Activated naive CD4-positive, alpha-beta T cell treated with anti-CD3 and anti-CD28 coated beads for 36 hours (primary cell): ENCODE results near the gene GRIN1. TPM values are rescaled to one million over a fixed set of nuclear protein-coding genes. Genes with fewer than 3 reads are reported as not detected.
A peak's percentile ranks its signal among the peaks of the same experiment; 100 is the strongest.

ENCODE experiments used
- CTCF ChIA-PET: fragments of 350-600 bp; sonication (Branson Sonifier 250); formaldehyde crosslinking; loops from one replicate; lab custom pipeline; 2021; ENCODE audit warnings: antibody characterized with exemption; lab: Charles Lee
- DNase-seq: peaks from one replicate; pipeline ENCODE4 v3.0.0-alpha.2; 2020
- H3K27ac Mint-ChIP-seq: one replicate; pipeline ENCODE4 v1.8.0; 2021; ENCODE audit warnings: mild to moderate bottlenecking, mixed read lengths
- H3K27me3 Mint-ChIP-seq: one replicate; pipeline ENCODE4 v1.8.0; 2021; ENCODE audit warnings: low read depth, mixed read lengths
- H3K36me3 Mint-ChIP-seq: one replicate; pipeline ENCODE4 v1.8.0; 2021; ENCODE audit warnings: low read depth, mixed read lengths
- H3K4me1 Mint-ChIP-seq: one replicate; pipeline ENCODE4 v1.8.0; 2021; ENCODE audit warnings: low read depth, mixed read lengths
- H3K4me3 Mint-ChIP-seq: one replicate; pipeline ENCODE4 v1.8.0; 2021; ENCODE audit warnings: mild to moderate bottlenecking, moderate library complexity, mixed read lengths
- H3K9me3 Mint-ChIP-seq: one replicate; pipeline ENCODE4 v1.8.0; 2021; ENCODE audit warnings: mixed read lengths
- intact Hi-C: fragments of 100-400 bp; cut with micrococcal nuclease; formaldehyde crosslinking; loops from one replicate; pipeline ENCODE4 v1.15.1; 2023
- total RNA-seq, 2 experiments: library from RNA; stranded (reverse); gene quantifications; one replicate each; pipeline ENCODE4 v1.2.3, GENCODE V29; 2021

The GRIN1 gene
- under 1 TPM in 1 of 2 experiments, not detected in 1; 0.35 TPM for total RNA-seq

- peaks cover 2% of the 10 kb centered on the region for H3K4me1 Mint-ChIP-seq
- H3K27me3 Mint-ChIP-seq, result peaks cover 55% of the 10 kb centered on the region
- no peak within 1 kb of the TSS for H3K27ac Mint-ChIP-seq
- no peak within 1 kb of the TSS for H3K4me3 Mint-ChIP-seq
- CTCF ChIA-PET, result no interaction called here
- no peaks in the 10 kb centered on the region for H3K36me3 Mint-ChIP-seq
- no peaks in the 10 kb centered on the region for H3K9me3 Mint-ChIP-seq
- intact Hi-C loops, result no loop called here
- DNase-seq, result no peak
These were observed at the start of gene GRIN1 for GRCh38 chr9:137138722-137139467. Gene GRIN1 (plus strand): TSS chr9:137139154. CDS start chr9:137139487, 333 bp downstream.

- no peak overlapping the region for H3K27ac Mint-ChIP-seq
- no peaks in the 10 kb centered on the region for H3K9me3 Mint-ChIP-seq
- H3K4me3 Mint-ChIP-seq, result no peak overlapping the region
- CTCF ChIA-PET, result interaction anchor here (1.3 to 1.9 kb wide), 4 partner anchors 21 to 60 kb away, joined by 3 to 7 read pairs (median 4); no protein-coding TSS in a partner anchor
- peaks cover 6% of the 10 kb centered on the region for H3K36me3 Mint-ChIP-seq
- H3K4me1 Mint-ChIP-seq, result peaks cover 34% of the 10 kb centered on the region
- DNase-seq, result no peak
- intact Hi-C loops, result loop anchor here (5.0 kb wide), 2 partner anchors 38 to 687 kb away; partner anchors contain the start of gene SNAPC4
- no peaks in the 10 kb centered on the region for H3K27me3 Mint-ChIP-seq
These were observed 49.6 kb upstream of the GRIN1 start for GRCh38 chr9:137089232-137089947.

GRCh38 chr9:137095664-137096517, 43.1 kb upstream of the GRIN1 start:
- H3K9me3 Mint-ChIP-seq, result no peaks in the 10 kb centered on the region
- peak overlapping the region; percentile 88 for H3K27ac Mint-ChIP-seq
- peak; percentile 95 for DNase-seq
- peaks cover 19% of the 10 kb centered on the region for H3K4me1 Mint-ChIP-seq
- H3K27me3 Mint-ChIP-seq, result no peaks in the 10 kb centered on the region
- H3K4me3 Mint-ChIP-seq, result peak overlapping the region; percentile 66
- intact Hi-C loops, result loop anchor here (1.0 to 2.0 kb wide), 4 partner anchors 9 to 305 kb away; partner anchors contain the start of genes DPP7 and TMEM141
- CTCF ChIA-PET, result interaction anchor here (0.6 to 1.9 kb wide), 16 partner anchors 9 to 309 kb away, joined by 3 to 8 read pairs (median 4); partner anchors contain the start of genes FUT7, MAN1B1 and UAP1L1
- H3K36me3 Mint-ChIP-seq, result peaks cover 7% of the 10 kb centered on the region

GRCh38 chr9:137096785-137097546, 42.0 kb upstream of the GRIN1 start:
- peaks cover 19% of the 10 kb centered on the region for H3K4me1 Mint-ChIP-seq
- intact Hi-C loops, result loop anchor here (2.0 kb wide), 1 partner anchor 54 kb away; no protein-coding TSS in a partner anchor
- no peak overlapping the region for H3K4me3 Mint-ChIP-seq
- H3K27me3 Mint-ChIP-seq, result no peaks in the 10 kb centered on the region
- no peak overlapping the region for H3K27ac Mint-ChIP-seq
- H3K9me3 Mint-ChIP-seq, result no peaks in the 10 kb centered on the region
- CTCF ChIA-PET, result interaction anchor here (0.5 to 1.9 kb wide), 6 partner anchors 23 to 141 kb away, joined by 3 to 7 read pairs (median 5); no protein-coding TSS in a partner anchor
- no peak for DNase-seq
- peaks cover 7% of the 10 kb centered on the region for H3K36me3 Mint-ChIP-seq

- H3K4me1 Mint-ChIP-seq, result peaks cover 19% of the 10 kb centered on the region
- no peak overlapping the region for H3K27ac Mint-ChIP-seq
- peaks cover 7% of the 10 kb centered on the region for H3K36me3 Mint-ChIP-seq
- CTCF ChIA-PET, result interaction anchor here (0.5 kb wide), 1 partner anchor 23 kb away, joined by 7 read pairs; no protein-coding TSS in a partner anchor
- H3K4me3 Mint-ChIP-seq, result no peak overlapping the region
- intact Hi-C loops, result loop anchor here (2.0 kb wide), 1 partner anchor 53 kb away; no protein-coding TSS in a partner anchor
- DNase-seq, result no peak
- no peaks in the 10 kb centered on the region for H3K9me3 Mint-ChIP-seq
- H3K27me3 Mint-ChIP-seq, result no peaks in the 10 kb centered on the region
These were observed 41.0 kb upstream of the GRIN1 start for GRCh38 chr9:137097761-137098462.

GRCh38 chr9:137099231-137099630, 39.7 kb upstream of the GRIN1 start:
- Mint-ChIP-seq H3K9me3 (no peaks in the 10 kb centered on the region), H3K27me3 (no peaks in the 10 kb centered on the region), H3K4me1 (peaks cover 18% of the 10 kb centered on the region), H3K4me3 (no peak overlapping the region), H3K27ac (no peak overlapping the region), H3K36me3 (peaks cover 7% of the 10 kb centered on the region)
- intact Hi-C loops, result no loop called here
- no peak for DNase-seq
- CTCF ChIA-PET, result no interaction called here

- H3K4me3 Mint-ChIP-seq, result no peak overlapping the region
- CTCF ChIA-PET, result interaction anchor here (0.6 to 1.6 kb wide), 2 partner anchors 8 to 790 kb away, joined by 3 to 8 read pairs; no protein-coding TSS in a partner anchor
- intact Hi-C loops, result no loop called here
- DNase-seq, result no peak
- H3K27ac Mint-ChIP-seq, result no peak overlapping the region
- peaks cover 6% of the 10 kb centered on the region for H3K36me3 Mint-ChIP-seq
- no peaks in the 10 kb centered on the region for H3K9me3 Mint-ChIP-seq
- no peaks in the 10 kb centered on the region for H3K4me1 Mint-ChIP-seq
- no peaks in the 10 kb centered on the region for H3K27me3 Mint-ChIP-seq
These were observed 35.6 kb upstream of the GRIN1 start for GRCh38 chr9:137103206-137103999.

GRCh38 chr9:137105814-137106661, 32.9 kb upstream of the GRIN1 start:
- intact Hi-C loops, result no loop called here
- CTCF ChIA-PET, result no interaction called here
- Mint-ChIP-seq H3K4me1 (no peaks in the 10 kb centered on the region), H3K36me3 (peaks cover 3% of the 10 kb centered on the region), H3K27me3 (no peaks in the 10 kb centered on the region), H3K27ac (no peak overlapping the region), H3K4me3 (no peak overlapping the region), H3K9me3 (no peaks in the 10 kb centered on the region)
- no peak for DNase-seq

GRCh38 chr9:137106662-137107250, 32.2 kb upstream of the GRIN1 start:
- Mint-ChIP-seq H3K27me3 (no peaks in the 10 kb centered on the region), H3K27ac (no peak overlapping the region), H3K4me1 (no peaks in the 10 kb centered on the region), H3K9me3 (no peaks in the 10 kb centered on the region), H3K36me3 (peaks cover 3% of the 10 kb centered on the region), H3K4me3 (no peak overlapping the region)
- no peak for DNase-seq
- intact Hi-C loops, result no loop called here
- CTCF ChIA-PET, result no interaction called here
